ENCODE results near the gene MXRA5.
"Not testable (repeated sequence)": the region's sequence is repeated elsewhere in the genome, so short reads cannot be mapped to it uniquely, and the experiment has no call there.

The MXRA5 gene

DNA sequence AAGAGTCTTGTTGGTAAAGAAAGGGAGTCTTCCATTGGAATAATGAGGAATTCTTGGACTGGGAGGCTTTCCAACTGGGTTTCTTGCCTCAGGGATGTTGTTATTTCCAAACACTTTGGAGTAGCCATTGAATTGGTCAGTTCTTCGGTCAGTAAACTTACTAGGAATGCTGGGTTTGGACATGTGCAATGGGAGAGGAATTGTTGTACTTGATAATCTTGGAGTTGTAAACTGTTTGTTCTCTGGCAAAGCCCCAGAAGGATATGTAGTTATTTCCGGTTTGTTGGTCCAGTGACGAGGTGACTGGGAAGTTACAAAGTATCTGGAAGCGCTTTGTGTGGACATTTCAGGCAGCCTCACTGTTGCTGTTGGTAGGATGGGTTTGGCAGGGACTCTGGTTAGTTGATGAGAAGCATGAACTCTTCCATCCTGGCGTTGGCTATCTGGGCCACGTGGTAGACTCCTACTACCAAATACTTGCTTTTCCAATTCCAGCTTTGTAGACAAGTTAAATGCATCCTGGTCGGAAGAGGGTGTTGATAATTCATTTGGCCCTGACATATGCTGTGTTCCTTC, 25.9 kb downstream of the MXRA5 start:
- DNase-seq (ENCODE audit: low spot score) = no peak

GRCh38 chrX:3317191-3317718, 29.2 kb downstream of the MXRA5 start:
- DNase-seq (ENCODE audit: low spot score) = no peak

GRCh38 chrX:3312109-3312508, 34.3 kb downstream of the MXRA5 start:
- no peak for DNase-seq (ENCODE audit: low spot score)

DNA sequence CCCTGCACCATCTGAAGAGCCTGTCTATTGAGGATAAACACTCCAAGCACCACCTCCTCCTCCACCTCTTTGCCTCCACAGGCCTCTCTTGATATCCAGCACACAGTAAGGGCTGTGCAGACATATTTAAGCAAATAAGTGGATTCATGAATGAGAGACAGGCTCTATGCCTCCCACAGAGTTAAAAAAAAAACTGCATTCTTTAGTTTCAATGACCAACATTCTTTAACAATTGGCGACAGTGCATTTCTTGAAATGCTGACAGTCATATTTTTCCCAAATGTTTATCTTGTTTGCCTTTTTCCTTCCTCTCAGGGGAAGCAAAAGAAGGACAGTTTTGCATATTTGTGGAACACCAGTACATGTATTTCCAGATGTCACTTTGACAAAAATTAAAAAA, 38.6 kb downstream of the MXRA5 start:
- DNase-seq (ENCODE audit: low spot score) = no peak

- DNase-seq (ENCODE audit: low spot score) = no peak
Measured at GRCh38 chrX:3299636-3300035, 46.8 kb downstream of the MXRA5 start.

GRCh38 chrX:3295731-3296130, 50.7 kb downstream of the MXRA5 start:
- no peak for DNase-seq (ENCODE audit: low spot score)

DNA sequence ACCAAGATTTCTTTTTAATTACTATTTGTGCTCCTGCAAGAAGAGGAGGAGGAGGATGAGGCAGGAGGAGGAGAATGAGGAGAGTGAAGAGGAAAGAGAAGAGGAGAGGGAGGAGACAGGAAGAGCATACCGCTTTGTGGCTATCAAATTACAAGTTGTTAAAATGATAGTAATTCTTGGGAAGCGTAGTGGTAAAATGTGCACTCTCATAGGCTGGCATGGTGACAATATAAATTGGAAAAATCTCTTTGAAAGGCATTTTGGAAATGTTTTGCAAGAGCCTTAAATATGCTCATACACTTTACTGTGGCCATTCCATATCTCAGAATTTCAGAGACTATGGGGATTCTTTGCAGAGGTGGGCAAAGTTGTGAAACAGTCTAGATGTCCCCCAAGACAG, 53.2 kb downstream of the MXRA5 start:
- no peak for DNase-seq (ENCODE audit: low spot score)

- no peak for DNase-seq (ENCODE audit: low spot score)
Measured at GRCh38 chrX:3290561-3290960, 55.9 kb downstream of the MXRA5 start.

GRCh38 chrX:3286196-3286945, 60.1 kb downstream of the MXRA5 start:
- DNase-seq (ENCODE audit: low spot score) = no peak

- DNase-seq (ENCODE audit: low spot score) = no peak
Measured at GRCh38 chrX:3280706-3281105, 65.7 kb downstream of the MXRA5 start.

DNA sequence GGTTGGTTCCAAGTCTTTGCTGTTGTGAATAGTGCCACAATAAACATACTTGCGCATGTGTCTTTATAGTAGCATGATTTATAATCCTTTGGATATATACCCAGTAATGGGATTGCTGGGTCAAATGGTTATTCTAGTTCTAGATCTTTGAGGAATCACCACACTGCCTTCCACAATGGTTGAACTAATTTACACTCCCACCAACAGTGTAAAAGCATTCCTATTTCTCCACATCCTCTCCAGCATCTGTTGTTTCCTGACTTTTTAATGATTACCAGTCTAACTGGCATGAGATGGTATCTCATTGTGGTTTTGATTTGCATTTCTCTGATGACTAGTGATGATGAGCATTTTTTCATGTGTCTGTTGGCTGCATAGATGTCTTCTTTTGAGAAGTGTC, 72.8 kb downstream of the MXRA5 start:
- DNase-seq (ENCODE audit: low spot score) = not testable (repeated sequence)

- no peak for DNase-seq (ENCODE audit: low spot score)
Measured at GRCh38 chrX:3271834-3272186, 74.6 kb downstream of the MXRA5 start.

- DNase-seq (ENCODE audit: low spot score) = no peak
Measured at GRCh38 chrX:3271183-3271833, 75.1 kb downstream of the MXRA5 start.

- no peak for DNase-seq (ENCODE audit: low spot score)
Measured at GRCh38 chrX:3268829-3269228, 77.6 kb downstream of the MXRA5 start.

DNA sequence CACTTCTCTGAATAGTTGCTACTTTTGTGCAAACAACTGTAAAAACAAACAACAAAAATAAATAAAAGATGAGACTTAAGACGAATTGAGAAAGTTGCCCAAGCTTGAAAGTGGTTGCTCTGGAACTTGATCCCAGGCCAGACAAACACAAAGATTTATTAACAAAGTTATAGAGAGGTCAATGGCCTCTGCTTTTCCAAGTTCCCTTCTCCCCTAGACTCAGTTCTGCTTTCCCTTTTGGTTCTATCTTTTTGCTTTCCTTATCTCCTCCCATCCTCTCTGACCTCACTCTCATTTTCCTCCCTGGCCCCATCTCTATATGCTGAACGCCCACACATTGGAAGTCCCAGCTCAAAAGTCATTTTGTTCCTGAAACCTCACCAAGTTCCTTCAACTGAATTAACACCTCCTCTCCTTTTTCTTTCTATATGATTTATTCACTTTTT, 82.7 kb downstream of the MXRA5 start:
- DNase-seq (ENCODE audit: low spot score) = no peak

DNA sequence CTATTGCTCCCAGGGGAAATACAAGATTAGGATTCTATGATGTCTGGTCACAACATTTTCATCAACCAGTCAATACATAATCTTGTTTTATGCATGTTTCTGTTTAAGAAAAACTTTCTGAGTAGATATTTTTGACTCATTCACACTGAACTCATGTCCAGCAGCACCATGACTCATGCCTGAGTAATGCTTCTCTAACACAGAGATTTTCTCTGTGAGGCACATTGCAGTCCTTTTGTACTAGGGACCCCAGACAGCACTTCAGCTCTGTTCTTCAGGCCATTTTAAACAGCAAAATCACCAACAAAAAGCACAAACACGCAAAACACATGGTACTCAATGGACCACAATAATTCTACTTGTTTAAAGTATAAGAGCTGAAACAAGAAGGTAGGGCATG, 83.6 kb downstream of the MXRA5 start:
- no peak for DNase-seq (ENCODE audit: low spot score)
